HG02588 (cell line): Measurements from ENCODE around the gene YWHAG.
"Not testable (repeated sequence)": the region's sequence is repeated elsewhere in the genome, so short reads cannot be mapped to it uniquely, and the experiment has no call there.

Source experiments
- ATAC-seq: cut with Tn5 transposase; IDR thresholded peaks from one replicate; pipeline ENCODE4 v1.9.1; 2021; ENCODE audit warnings: mild to moderate bottlenecking, moderate library complexity; ENCODE audit not compliant: unreplicated experiment

Gene YWHAG

GRCh38 chr7:76325811-76326210 is 33.0 kb downstream of the YWHAG start:
- no peak for ATAC-seq

- ATAC-seq: no peak
Observed at GRCh38 chr7:76325092-76325491, 33.7 kb downstream of the YWHAG start.

- peak; percentile 44 for ATAC-seq
Observed at GRCh38 chr7:76318488-76319353, 40.1 kb downstream of the YWHAG start.

GRCh38 chr7:76317782-76318487 is 40.9 kb downstream of the YWHAG start:
- peak; percentile 90 for ATAC-seq

GRCh38 chr7:76316984-76317781 is 41.6 kb downstream of the YWHAG start:
- no peak for ATAC-seq

GRCh38 chr7:76315364-76315763 is 43.4 kb downstream of the YWHAG start:
- no peak for ATAC-seq

- ATAC-seq: not testable (repeated sequence)
Observed at GRCh38 chr7:76314740-76315139, 44.1 kb downstream of the YWHAG start.

- peak; percentile 35 for ATAC-seq
Observed at GRCh38 chr7:76314042-76314721, 44.6 kb downstream of the YWHAG start.

- ATAC-seq: not testable (repeated sequence)
Observed at GRCh38 chr7:76311838-76312237, 47.0 kb downstream of the YWHAG start.

GRCh38 chr7:76310102-76310957 is 48.5 kb downstream of the YWHAG start:
- ATAC-seq: no peak

GRCh38 chr7:76309341-76310101 is 49.3 kb downstream of the YWHAG start:
- not testable (repeated sequence) for ATAC-seq

GRCh38 chr7:76308874-76309273 is 49.9 kb downstream of the YWHAG start:
- ATAC-seq: not testable (repeated sequence)

GRCh38 chr7:76304888-76305375 is 53.9 kb downstream of the YWHAG start:
- ATAC-seq: no peak

- no peak for ATAC-seq
Observed at GRCh38 chr7:76303202-76304147, 55.3 kb downstream of the YWHAG start.

GRCh38 chr7:76302347-76303201 is 56.2 kb downstream of the YWHAG start, which contains the start of gene HSPB1:
Gene HSPB1, plus strand, starts transcription at chr7:76302673. Its CDS starts 40 bp downstream, at chr7:76302713.
- peak; percentile 43 for ATAC-seq

GRCh38 chr7:76301000-76301399 is 57.8 kb downstream of the YWHAG start:
- ATAC-seq: no peak
